NCI-H1436 treated with DMSO at 0.1 percent for 48 hours (cell line): ENCODE measurements around the gene GPR55.

Source experiments
- DNase-seq: peaks from one replicate; lab custom pipeline; 2025; lab: John Stamatoyannopoulos, UW

The GPR55 gene

GRCh38 chr2:230866756-230867523 lies 58.1 kb downstream of the GPR55 start:
- DNase-seq: no peak

GRCh38 chr2:230865766-230866755 lies 59.0 kb downstream of the GPR55 start:
- no peak for DNase-seq

DNA sequence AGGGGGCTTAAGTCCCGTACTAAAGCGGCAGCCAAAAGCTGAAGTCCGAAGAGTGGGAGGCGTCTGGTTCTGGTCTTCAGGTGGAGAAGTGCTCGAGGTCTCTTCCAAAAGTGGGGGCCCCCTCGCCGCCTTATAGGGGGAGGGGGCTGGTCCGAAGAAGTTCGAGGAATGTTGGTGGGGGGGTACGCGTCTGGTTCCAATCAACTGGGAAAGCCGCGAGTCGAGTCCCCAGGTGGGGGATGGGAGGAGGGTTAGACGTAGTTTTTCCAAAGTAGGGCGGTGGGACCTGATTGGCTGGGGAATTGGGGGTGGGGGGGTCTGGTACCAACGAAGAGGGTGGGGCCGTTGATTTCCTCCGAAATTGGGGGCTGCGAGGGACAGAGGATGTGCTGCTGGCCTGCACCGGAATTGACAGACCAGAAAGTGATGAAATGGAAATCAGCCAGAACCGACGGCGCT lies 59.7 kb downstream of the GPR55 start:
- DNase-seq: no peak

DNA sequence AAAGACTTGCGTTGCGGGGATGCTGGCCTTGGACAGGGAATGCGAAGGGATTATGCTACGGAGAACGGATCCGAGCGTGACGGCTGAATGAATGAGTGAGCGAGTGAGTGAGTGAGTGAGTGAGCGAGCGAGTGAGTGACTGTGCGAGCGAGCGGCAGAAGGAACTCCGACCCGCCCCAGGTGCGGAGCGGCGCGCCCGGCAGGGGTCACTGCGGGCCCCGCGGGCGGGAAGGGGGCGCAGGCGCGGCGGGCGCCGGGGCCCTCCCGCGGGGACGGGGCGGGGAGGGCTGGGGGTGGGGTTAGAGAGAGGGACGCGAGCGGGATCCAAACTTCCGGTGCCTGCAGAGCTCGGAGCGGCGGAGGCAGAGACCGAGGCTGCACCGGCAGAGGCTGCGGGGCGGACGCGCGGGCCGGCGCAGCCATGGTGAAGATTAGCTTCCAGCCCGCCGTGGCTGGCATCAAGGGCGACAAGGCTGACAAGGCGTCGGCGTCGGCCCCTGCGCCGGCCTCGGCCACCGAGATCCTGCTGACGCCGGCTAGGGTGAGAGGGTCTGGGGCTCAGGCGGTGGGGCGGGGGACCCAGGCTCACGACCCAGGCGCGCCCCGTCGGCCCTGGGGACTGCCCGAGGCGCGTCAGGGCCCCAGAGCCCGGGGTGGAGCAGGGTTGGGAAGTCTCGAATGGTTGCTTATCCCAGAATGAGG lies 60.3 kb downstream of the GPR55 start, which contains the start of gene ITM2C:
Gene ITM2C (plus strand): TSS at position 338 of the 702 bp plus-strand sequence. CDS start 84 bp downstream, at position 422.
- no peak for DNase-seq

DNA sequence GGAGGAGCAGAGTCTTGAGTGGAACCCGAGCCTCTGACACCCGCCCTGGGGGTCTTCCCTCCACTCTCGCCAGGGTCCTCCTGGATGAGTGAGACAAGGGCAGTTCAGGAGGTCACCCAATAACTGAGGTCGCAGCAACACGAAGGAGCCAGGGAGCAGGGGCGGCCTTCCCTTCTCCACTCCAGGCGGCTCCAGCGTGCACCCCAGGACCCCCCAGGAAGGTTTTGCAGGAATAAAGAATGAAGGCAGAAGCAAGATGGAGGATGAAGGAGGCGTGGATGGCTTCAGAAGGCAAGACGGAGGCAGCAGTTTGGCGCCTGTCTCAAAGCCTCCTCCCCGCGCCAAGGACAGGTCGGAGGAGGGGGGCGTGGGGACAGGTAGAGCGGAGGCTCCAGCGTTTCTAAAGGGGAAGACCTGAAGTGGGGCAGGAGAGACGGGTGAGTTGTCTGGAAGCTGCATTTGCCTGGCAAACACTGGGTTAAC lies 60.9 kb downstream of the GPR55 start:
- no peak for DNase-seq

- no peak for DNase-seq
Observed at GRCh38 chr2:230863442-230864121, 61.5 kb downstream of the GPR55 start.

GRCh38 chr2:230863031-230863430 lies 62.0 kb downstream of the GPR55 start:
- no peak for DNase-seq

DNA sequence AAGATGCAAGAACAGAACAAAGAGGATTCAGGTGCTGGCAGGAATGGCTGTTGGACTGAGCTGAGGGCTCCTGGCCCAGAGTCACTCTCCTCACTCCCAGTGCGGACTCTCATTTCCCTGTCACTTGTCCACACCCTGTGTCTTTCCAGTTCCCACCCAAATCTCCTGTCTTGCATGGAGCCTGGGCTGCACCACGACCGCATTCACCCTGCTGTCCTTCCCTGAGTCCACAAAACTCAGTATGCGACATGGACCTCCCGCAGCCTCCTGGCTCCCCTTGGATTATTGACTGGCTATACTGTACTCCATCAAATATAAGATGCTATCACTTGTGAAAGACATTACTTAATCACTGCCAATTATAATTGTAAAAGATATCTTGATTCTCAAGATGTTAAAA lies 62.8 kb downstream of the GPR55 start:
- no peak for DNase-seq

DNA sequence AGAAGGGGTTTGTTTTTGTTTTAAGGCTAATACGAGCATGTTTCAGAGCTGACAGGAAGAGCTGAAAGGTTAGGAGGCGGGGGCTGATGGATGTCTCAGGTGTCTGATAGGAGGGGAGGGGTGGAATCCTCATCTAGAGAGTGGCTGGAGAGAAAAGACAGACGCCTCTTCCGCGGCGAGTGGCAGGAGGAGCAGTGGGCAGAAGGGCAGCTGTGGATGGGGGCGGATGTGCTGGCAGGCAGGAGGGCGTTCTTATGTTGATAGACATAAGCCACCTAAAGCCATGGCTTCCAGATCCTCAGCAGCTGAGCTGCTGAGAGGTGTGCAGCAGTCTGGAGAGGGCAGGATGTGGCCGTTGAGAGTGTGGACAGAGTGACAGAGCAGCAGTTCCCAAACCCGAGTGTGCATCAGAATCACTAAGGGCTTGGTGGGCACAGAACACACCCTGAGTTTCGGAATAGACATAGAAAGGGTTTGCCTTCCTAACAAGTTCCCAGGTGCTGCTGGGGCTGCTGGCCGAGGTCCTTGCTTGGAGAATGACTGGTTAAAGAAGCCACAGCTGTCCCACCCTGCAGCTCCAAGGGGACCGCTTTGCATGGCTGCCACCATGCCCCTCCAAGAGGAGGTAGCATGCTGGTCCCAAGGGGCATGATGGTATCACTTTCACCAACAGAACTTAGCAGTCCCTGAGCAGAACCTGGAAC lies 63.3 kb downstream of the GPR55 start:
- DNase-seq: no peak
